Cardiac muscle cell (in vitro differentiated cells and primary cell): ENCODE results near the gene YPEL4. TPM values are rescaled to one million over a fixed set of nuclear protein-coding genes. Genes with fewer than 3 reads are reported as not detected.

Experiments used
- DNase-seq, 2 donors: peaks; one replicate each; pipeline versions ENCODE4 v3.0.0 to v3.0.0-alpha.2; 2010 to 2017; ENCODE audit warnings: low read depth in 1 of 2, low spot score in 1 of 2
- H3K27ac ChIP-seq: fragments of 200-600 bp; sonication (generic); 2 replicates; pipeline ENCODE4 v1.5.1; 2016
- H3K27me3 ChIP-seq: fragments of 200-600 bp; sonication (generic); 2 replicates; pipeline ENCODE4 v1.6.0; 2016; ENCODE audit warnings: control low read depth
- H3K36me3 ChIP-seq: fragments of 200-600 bp; sonication (generic); 2 replicates; pipeline ENCODE4 v1.5.1; 2016; ENCODE audit warnings: control low read depth
- H3K4me1 ChIP-seq: fragments of 200-600 bp; sonication (generic); 2 replicates; pipeline ENCODE4 v1.8.1; 2017; ENCODE audit warnings: low read depth, mild to moderate bottlenecking, mixed run types
- H3K4me3 ChIP-seq: fragments of 200-600 bp; sonication (generic); 2 replicates; pipeline ENCODE4 v1.5.1; 2016; ENCODE audit warnings: mild to moderate bottlenecking
- H3K9me3 ChIP-seq: fragments of 200-600 bp; sonication (generic); 2 replicates; pipeline ENCODE4 v1.5.1; 2017; ENCODE audit warnings: low read depth, mild to moderate bottlenecking, control low read depth
- CTCF ChIP-seq: IDR thresholded peaks from 2 replicates; pipeline ENCODE4 v1.5.1; 2012; ENCODE audit warnings: low read depth, mild to moderate bottlenecking, low read length
- polyA plus RNA-seq: library from polyadenylated mRNA; unstranded; fragments of >200 nt; fragmentation: Nextera tagmentation; extraction: Ambion mirVana; gene quantifications from 2 replicates; pipeline ENCODE4 v1.2.1, GENCODE V29; 2016
- total RNA-seq: library from RNA; depleted of rRNA; stranded (reverse); fragments of >200 nt; gene quantifications from 2 replicates; pipeline ENCODE4 v1.2.3, GENCODE V29; 2016

YPEL4 gene
- total and polyA plus RNA-seq, 2 experiments from 2014 or later: 1.1 to 1.3 TPM

GRCh38 chr11:57675176-57675941 is 25.6 kb upstream of the YPEL4 start:
- TF ChIP-seq CTCF: no peak
- H3K4me3 ChIP-seq: no peak overlapping the region
- no peaks in the 10 kb centered on the region for H3K9me3 ChIP-seq
- no peak overlapping the region for H3K27ac ChIP-seq
- no peaks in the 10 kb centered on the region for H3K4me1 ChIP-seq
- H3K36me3 ChIP-seq: peaks cover 21% of the 10 kb centered on the region
- no peak for DNase-seq
- no peaks in the 10 kb centered on the region for H3K27me3 ChIP-seq

- Histone ChIP-seq H3K27ac (no peak overlapping the region), H3K27me3 (no peaks in the 10 kb centered on the region), H3K4me3 (no peak overlapping the region), H3K36me3 (peaks cover 21% of the 10 kb centered on the region), H3K9me3 (no peaks in the 10 kb centered on the region), H3K4me1 (peaks cover 3% of the 10 kb centered on the region)
- DNase-seq: no peak
- no peak for TF ChIP-seq CTCF
Observed at GRCh38 chr11:57674251-57674650, 24.5 kb upstream of the YPEL4 start.

- Histone ChIP-seq H3K9me3 (no peaks in the 10 kb centered on the region), H3K4me3 (peak overlapping the region; percentile 61), H3K4me1 (peaks cover 7% of the 10 kb centered on the region), H3K27me3 (no peaks in the 10 kb centered on the region), H3K27ac (peak overlapping the region; percentile 98), H3K36me3 (peaks cover 13% of the 10 kb centered on the region)
- no peak for DNase-seq
- TF ChIP-seq CTCF: no peak
Observed at GRCh38 chr11:57668434-57668782, 18.7 kb upstream of the YPEL4 start.

- Histone ChIP-seq H3K27me3 (no peaks in the 10 kb centered on the region), H3K4me3 (peak within 1 kb of the TSS; percentile 61), H3K9me3 (no peaks in the 10 kb centered on the region), H3K36me3 (peaks cover 8% of the 10 kb centered on the region), H3K4me1 (peaks cover 7% of the 10 kb centered on the region), H3K27ac (peak within 1 kb of the TSS; percentile 98)
- peak; percentile 98 to 100 for DNase-seq
- TF ChIP-seq CTCF: peak; percentile 35
Observed at GRCh38 chr11:57667736-57668433, 18.2 kb upstream of the YPEL4 start, which contains the start of gene ZDHHC5. Gene ZDHHC5, plus strand, starts transcription at chr11:57668114. Its CDS starts 4,977 bp downstream, at chr11:57673091.

- Histone ChIP-seq H3K9me3 (no peaks in the 10 kb centered on the region), H3K36me3 (peaks cover 2% of the 10 kb centered on the region), H3K27ac (peak overlapping the region; percentile 98), H3K4me1 (peaks cover 7% of the 10 kb centered on the region), H3K27me3 (no peaks in the 10 kb centered on the region), H3K4me3 (peak overlapping the region; percentile 61)
- TF ChIP-seq CTCF: no peak
- DNase-seq: peak; percentile 98 to 100
Observed at GRCh38 chr11:57667117-57667735, 17.5 kb upstream of the YPEL4 start.
